ENCODE measurements around the gene APRT.

Gene APRT

DNA sequence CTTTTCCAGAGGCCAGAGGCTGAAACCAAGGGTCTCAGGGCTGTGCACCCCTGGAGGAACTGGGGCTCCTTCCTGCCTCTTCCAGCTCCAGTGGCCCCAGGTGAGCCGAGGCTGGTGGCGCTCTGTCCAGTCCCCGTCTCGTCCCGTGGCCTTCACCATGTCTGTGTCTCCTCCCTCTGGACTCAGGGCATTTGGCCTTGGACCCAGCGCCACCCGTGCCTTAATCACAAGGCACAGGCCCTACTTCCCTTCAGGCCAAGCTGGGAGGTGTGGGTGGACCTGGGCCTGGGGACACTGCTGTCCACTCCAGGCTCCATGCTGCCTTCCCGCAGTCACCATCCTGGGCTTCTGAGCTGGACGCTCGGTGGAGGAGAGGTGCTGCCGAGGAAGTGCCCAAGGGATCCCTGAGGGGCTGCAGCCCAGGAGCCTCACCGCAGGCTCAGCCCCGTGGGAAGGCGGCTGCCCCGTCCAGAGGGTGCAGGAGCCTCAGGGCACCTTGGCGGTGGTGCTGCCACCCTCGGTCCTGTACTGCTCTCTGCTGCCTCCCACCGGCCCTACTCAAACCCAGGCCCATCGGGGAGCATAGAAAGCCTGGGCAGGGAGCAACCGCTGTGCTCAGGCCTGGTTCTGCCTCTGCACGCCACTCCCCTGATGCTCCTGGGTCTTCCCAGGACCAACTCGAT is 9.6 kb upstream of the APRT start:
- no peak for DNase-seq

- no peak for DNase-seq
These were observed 8.8 kb upstream of the APRT start for GRCh38 chr16:88820385-88821025.

DNA sequence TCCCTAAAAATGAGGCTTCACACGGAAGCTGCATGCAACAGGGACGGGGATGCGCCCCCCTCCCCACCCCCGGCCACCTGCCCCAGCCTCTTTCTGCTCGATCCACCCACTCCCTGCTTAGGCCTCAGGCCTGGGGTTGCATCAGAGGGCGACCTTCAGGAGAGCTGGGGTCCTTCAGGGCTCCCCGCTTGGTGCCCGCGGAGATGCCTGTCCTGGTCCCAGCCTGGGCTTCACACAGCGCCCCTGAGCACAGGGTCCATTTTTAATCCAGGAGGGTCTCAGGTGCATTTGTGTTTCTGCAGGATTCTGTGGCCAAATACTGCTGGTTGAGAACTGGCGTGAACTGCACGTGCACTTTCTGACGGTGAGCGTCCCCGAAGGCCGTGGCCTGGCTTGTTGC is 7.4 kb upstream of the APRT start:
- DNase-seq, result no peak

DNA sequence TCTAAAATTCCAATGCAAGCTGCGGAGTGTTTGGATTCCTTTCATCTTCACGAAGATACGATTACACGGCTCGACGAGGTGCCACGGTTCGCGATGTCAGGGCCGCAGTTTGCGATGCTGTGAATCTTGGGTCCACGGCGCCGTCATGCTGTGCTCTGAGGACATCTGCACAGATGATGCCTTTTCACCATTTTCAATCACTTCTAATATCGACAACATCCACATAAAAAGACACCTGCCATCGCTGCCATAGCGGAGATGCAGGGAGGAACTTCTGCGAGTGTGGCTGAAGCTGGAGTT is 6.8 kb upstream of the APRT start:
- DNase-seq, result no peak

GRCh38 chr16:88817785-88818574 is 6.3 kb upstream of the APRT start:
- no peak for DNase-seq

- DNase-seq, result no peak
These were observed 5.2 kb upstream of the APRT start for GRCh38 chr16:88816736-88817535.

DNA sequence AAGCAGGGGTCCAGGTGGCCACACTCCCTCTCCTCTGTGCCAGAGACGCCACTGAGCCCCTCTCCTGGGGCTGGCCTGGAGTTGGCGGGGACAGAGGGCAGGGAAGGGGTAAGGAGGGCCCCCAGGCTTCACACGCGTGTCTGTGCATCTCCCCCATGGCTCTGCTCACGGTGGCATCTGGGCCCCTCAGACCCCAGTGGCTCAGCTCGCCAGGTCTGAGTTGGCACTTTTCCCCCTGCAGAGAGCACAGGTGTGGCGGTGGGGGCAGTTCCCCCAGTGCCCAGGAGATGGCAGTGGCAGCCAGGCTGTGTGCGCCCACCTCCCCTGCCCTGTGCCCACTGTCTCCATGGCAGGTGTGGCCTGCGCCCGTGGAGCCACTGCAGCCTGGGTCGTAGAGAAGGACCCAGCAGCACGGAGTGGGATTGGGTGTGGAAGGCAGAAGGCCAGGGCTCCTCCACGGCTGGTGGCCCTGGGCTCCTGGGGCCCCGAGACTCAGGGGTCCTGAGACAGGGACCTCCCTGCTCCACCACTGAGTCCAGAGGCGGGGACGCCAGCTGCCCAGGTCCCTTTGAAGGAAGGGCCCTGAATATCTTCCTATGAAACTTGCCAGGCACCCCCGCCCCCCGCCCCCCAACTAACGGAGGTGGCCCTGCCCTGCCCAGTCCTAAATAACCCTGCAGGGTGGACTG is 4.3 kb upstream of the APRT start:
- peak; percentile 57 to 67 for DNase-seq

DNA sequence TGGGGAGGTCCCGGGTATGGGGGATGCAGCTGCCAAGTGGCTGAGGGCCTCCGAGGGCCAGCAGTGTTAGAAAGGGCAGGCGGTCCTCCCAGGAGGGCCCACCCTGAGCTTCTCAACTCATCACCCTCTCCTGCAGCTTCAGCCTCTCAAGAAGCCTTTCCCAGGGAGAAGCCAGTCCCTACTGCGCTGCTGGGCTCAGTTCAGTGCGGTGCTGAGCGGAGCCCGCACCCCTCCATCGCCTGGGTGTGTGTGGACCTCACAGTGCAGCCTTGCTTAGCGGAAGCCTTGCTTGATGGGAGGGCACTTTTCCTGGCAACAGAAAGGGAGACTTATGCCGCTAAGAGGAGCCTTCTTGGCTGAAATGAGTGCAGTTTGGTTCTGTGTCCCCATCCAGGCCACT is 3.5 kb upstream of the APRT start:
- no peak for DNase-seq

- DNase-seq, result no peak
These were observed 2.4 kb upstream of the APRT start for GRCh38 chr16:88814144-88814502.

DNA sequence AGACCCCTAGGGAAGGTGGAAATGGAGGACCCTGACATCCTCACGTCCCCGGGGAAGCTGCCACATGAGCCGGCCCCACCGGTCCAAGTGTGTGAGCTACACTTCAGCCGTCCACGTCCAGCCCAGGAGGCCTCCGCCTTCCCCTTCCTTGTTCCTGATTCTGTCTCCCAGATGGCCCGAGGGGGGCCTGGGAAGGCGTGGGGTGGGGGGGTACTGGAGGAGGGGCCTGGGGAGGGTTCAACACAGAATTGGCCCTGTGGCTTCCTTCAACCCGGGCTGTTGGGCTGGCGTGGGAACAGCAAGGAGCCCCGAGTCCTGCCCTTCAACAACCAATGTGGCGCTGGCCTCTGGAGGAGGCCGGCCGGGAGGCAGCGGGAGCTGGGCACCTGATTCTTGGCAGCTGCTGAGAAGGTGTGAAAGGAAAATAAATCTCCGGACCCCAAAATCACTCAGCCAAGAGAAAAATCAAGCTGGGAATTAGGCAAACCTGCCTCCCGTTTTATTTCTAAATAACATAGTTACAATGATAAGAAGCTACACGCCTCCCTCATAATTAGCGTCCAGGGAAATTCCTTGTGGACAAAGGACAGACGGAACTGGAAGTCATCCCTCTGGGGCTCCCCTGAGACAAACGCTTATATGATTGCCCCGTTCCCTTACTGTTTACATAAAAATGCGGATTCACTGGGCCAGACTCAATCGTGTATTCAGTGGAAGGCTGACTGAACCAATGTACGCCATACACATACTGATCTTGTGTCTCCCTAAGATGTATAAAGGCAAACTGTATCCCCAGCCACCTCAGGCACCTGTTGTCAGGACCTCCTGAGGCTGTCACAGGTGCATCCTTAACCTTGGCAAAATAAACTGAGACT is 1.8 kb upstream of the APRT start:
- no peak for DNase-seq

GRCh38 chr16:88812513-88813268 is 963 bp upstream of the APRT start:
- peak in 1 of 2 experiments; percentile 46 for DNase-seq

DNA sequence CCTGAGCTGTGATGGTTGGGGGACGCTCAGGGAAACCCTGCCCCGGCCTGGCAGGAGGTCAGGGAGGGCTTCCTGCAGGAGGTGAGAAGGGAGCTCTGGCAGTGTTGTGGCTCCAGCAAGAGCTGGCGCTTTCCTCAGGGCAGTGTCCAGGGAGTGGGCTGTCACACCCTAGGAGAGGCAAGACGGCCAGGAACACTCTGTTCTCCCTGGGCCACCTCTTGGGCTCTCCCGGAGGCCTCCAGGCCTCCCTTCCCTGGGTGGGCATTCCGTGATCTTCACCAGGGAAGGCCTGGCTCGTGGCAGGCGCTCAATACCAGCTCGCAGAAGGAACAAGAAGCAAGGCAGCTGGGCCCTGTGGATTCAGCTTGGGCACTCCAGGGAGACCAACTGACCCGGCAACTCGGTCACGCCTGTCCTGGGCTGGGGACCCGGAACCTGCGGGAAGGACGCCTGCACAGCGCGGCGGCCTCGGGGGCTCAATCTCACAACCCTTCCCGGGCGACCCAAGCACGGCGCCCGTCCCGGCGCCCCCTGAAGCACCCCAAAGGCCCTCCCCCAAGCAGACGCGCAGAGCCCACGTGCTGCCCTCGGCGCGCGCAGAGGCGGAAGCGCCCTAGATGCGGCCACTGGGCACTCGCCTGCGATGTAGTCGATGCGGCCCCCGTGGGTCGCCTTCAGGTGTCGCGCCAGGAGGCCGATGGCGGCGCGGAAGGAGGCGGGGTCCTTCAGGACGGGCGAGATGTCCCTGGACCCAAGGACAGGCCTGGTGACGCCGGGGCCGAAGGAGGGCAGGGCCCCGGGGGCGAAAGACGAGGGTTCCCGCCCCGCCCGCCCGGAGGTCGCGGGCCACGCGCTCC is 588 bp downstream of the APRT start:
- DNase-seq, result peak; percentile 48 to 74

GRCh38 chr16:88810166-88810911 is 1.4 kb downstream of the APRT start:
- DNase-seq, result no peak

DNA sequence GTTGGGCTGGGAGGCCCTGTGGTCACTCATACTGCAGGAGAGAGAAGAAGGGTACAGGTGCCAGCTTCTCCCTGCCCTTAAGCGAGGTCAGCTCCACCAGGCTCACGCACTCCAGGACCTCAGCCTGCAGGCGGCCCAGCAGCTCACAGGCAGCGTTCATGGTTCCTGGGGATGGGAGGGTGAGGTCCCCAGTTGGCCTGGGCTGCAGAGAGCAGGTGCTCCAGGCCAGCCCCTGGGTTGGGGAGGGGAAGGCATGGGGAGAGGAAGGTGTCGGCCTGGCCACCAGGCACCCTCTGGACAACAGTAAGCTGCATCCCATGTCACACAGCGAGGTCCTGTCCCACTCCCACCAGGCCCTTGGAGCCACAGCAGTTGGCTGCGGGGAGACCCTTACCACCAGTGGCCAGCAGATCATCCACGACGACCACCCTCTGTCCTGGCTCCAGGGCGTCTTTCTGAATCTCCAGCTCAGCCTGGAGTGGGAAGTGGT is 2.0 kb downstream of the APRT start:
- no peak for DNase-seq

DNA sequence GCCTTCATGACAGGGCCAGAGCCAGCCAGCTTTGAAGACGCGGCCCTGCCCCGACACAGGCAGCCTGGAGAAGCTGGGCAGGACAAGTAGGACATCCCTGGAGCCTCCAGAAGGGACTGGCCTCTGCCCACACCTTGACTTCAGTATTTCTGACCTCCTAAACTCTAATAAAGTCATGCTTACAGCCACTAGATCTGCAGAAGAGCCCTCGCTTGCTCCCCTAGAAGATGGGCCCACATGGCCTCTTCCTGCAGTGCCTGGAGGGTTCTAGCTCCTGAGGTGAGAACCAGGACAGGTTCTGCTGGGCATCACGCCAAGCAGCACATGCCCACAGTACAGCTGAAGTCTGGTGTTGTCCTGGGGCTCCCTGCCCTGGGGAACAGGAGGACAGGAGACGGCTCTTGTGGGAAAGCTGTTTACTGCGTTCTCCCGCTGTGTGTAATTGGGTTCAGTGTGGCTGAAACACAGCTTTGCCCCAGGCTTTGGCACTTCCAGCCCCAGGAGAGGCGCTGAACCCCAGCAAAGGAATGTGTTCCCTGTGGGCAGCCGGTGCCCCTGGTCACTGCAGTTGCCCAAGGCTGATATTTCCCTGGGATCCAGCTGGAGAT is 2.6 kb downstream of the APRT start:
- DNase-seq, result no peak

DNA sequence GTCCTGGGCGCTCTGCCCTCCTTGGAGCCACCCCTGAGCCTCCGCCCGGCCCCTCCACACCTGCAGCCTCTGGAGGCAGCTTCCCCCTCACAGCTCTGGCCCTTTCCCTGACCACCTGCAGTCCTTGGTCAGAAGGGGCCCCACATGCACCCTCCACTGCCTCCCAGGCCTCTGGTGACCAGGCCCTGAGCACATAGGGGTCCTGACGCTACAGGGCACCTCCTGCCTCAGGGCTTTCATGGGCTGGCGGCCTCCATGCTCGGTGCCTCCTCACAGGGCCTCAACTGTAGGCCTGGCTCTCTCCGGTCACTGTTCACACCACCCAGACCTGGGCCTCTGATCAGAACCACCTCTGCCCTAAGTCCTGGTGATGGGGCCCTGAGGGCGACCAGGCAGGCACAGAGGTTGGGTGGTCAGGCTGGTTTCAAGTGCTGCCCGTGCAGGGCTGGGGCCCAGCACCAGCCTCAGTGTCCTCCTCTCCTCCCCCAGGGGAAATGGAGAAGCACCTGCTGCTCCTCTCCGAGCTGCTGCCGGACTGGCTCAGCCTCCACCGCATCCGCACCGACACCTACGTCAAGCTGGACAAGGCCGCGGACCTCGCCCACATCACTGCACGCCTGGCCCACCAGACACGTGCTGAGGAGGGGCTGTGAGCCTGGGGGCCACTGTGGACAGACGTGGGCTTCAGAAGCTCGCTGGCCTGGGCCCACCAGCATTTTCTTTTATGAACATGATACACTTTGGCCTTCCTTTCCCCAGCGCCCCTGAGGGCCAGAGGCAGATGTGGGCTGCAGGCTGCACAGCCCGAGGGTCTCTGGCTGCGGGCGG is 3.9 kb downstream of the APRT start:
- no peak for DNase-seq

GRCh38 chr16:88807142-88807625 is 4.5 kb downstream of the APRT start:
- no peak for DNase-seq

All from SHP77 (cell line).